ENCODE measurements around the gene BICC1.

Gene BICC1

DNA sequence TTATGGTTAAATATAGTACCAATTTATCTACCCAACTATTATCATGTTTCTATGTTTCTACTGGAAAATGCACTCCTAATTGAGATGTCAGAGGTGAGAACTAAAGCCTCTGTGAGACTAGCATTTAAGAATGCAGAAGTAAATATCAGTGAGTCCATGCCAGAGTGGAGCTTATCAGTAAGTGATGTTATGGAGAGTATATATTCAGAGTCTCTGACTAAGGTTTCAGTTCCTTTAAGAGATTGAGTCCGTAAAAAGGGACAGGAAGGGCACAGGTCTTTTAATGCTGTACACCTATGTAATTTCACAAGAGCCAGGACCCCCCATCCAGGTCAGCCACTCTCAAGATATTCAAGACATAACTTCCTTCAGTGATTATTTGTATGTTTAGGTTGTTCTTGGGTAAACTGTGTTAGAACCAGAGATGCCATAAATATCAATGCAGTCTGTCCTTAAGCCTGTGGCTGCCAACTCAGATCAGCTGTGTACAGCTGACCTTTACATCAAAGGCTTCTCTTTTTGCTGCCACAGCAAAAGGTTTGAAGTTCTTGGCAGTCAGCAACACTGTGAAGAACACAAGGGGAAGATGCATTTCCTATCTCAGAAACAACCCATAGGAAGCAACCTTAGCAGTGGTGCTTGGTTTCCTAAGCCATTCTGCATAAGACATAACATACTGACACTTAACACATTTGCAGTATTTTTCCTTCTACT is 244.8 kb downstream of the BICC1 start:
- TF ChIP-seq, protein P1, sequence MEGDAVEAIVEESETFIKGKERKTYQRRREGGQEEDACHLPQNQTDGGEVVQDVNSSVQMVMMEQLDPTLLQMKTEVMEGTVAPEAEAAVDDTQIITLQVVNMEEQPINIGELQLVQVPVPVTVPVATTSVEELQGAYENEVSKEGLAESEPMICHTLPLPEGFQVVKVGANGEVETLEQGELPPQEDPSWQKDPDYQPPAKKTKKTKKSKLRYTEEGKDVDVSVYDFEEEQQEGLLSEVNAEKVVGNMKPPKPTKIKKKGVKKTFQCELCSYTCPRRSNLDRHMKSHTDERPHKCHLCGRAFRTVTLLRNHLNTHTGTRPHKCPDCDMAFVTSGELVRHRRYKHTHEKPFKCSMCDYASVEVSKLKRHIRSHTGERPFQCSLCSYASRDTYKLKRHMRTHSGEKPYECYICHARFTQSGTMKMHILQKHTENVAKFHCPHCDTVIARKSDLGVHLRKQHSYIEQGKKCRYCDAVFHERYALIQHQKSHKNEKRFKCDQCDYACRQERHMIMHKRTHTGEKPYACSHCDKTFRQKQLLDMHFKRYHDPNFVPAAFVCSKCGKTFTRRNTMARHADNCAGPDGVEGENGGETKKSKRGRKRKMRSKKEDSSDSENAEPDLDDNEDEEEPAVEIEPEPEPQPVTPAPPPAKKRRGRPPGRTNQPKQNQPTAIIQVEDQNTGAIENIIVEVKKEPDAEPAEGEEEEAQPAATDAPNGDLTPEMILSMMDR (IDR thresholded peaks at IDR 0.05; ENCODE audit: low read depth, low read length): no peak
- no peak overlapping the region for H3K4me3 ChIP-seq (ENCODE audit: low read depth, low read length)
- in situ Hi-C loops (cut with HindIII; ENCODE audit: low sequenced_read_pairs): no loop called here
- DNase-seq (ENCODE audit: low read depth, low spot score): no peak

DNA sequence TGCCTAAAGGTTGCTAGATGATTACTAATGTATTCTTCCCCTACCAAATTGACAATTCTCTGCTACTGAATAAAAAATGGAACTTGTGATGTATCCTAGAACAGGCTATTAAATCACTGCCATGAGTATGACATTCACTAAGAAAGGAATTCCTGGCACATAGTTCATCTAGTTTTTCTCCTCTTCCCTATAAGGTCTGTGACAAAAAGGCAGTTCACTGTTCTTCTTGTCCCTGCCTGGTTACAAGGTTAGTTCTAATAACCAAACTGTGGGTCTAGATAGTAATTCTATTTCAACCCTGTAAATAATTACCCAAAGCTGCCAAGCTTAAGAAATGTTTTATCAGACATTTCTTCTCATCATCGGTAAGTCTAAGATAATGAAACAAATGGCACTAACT is 245.6 kb downstream of the BICC1 start:
- no peak for DNase-seq (ENCODE audit: low read depth, low spot score)
- no peak overlapping the region for H3K4me3 ChIP-seq (ENCODE audit: low read depth, low read length)
- TF ChIP-seq, protein P1 (IDR thresholded peaks at IDR 0.05; ENCODE audit: low read depth, low read length): no peak
- in situ Hi-C loops (cut with HindIII; ENCODE audit: low sequenced_read_pairs): no loop called here

DNA sequence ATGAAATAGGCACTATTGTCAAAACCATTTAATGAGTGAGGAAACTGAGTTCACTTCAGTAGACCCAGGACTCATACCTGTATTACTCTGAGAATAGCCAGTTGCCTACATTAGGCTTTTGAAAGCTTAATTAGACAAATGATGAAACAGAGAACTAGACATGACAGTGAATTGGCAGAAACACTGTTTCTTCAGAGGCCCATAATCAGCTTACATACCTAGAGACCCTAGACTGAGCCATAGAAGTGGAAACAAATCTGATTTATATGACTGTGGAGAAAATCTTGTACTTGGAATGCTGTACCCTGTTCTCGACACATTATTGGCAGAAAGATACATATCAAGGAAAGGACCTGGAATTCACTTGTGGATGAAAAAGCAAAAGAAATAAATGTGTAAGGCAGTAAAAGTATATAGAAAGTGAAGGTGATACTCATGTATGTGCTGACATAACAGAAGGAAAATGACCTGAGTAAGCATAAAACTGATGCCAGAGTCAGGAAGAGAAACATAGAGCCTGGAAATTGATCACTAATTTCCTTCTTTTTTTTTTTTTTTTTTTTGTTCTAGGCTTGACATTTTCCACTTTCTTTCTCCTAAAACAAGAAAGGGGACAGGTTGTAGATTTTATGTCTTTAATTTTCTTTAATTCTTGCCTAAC is 251.5 kb downstream of the BICC1 start:
- TF ChIP-seq, protein P1 (IDR thresholded peaks at IDR 0.05; ENCODE audit: low read depth, low read length): no peak
- H3K4me3 ChIP-seq (ENCODE audit: low read depth, low read length): no peak overlapping the region
- in situ Hi-C loops (cut with HindIII; ENCODE audit: low sequenced_read_pairs): no loop called here
- no peak for DNase-seq (ENCODE audit: low read depth, low spot score)

DNA sequence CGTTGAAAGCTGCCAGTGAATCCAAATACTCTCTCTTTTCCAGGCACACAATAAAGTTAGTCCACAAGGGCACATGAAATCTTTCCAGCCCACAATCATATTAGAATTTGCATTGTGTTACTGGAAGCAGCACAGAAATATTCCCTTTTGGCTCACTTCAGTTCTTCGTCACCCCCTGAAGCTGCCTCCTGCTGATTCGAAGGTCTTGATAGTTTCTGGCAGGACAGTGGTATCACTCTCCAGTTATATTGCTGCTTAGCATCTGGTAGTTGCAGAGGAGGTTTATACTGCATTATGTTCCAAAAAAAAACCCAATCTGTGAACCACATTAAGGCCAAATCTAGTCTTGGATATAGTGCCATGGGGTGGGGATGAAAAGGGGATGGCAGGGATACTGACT is 253.2 kb downstream of the BICC1 start:
- no peak overlapping the region for H3K4me3 ChIP-seq (ENCODE audit: low read depth, low read length)
- in situ Hi-C loops (cut with HindIII; ENCODE audit: low sequenced_read_pairs): no loop called here
- TF ChIP-seq, protein P1 (IDR thresholded peaks at IDR 0.05; ENCODE audit: low read depth, low read length): no peak
- no peak for DNase-seq (ENCODE audit: low read depth, low spot score)

DNA sequence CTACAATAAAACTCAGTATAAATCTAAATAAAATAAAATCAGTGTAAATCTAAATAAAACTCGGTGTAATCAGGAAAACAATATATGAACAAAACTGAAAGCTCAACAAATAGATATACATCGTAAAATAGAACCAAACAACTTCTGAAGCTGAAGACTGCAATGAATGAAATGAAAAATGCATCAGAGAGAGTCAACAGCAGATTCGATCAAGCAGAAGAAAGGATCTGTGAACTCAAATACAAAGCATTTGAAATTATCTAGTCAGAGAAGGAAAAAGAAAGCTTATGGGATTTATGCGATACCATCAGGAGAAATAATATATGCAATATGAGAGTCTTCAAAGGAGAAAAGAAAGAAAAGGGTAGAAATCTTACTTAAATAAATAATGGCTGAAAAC is 255.0 kb downstream of the BICC1 start:
- DNase-seq (ENCODE audit: low read depth, low spot score): no peak
- H3K4me3 ChIP-seq (ENCODE audit: low read depth, low read length): no peak overlapping the region
- TF ChIP-seq, protein P1 (IDR thresholded peaks at IDR 0.05; ENCODE audit: low read depth, low read length): no peak
- in situ Hi-C loops (cut with HindIII; ENCODE audit: low sequenced_read_pairs): no loop called here

DNA sequence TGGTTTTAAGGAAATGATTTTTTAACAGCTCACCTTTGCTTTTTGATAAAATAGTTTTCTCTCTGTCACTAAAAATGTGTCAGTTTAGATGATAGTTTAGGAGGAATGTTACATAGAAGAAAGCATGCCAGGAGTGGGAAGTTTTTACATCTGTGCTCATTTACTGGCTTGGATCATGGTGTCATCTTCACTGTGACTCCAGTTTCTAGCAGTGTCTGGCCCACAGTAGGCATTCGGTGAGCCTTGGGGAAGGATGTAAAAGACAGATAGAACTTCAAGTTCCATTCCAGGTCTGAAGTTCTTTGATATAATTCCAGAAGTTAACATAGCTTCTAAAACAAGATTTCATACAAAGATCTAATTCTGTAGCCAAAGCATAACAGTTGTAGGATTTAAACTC is 259.2 kb downstream of the BICC1 start:
- no peak overlapping the region for H3K4me3 ChIP-seq (ENCODE audit: low read depth, low read length)
- TF ChIP-seq, protein P1 (IDR thresholded peaks at IDR 0.05; ENCODE audit: low read depth, low read length): no peak
- in situ Hi-C loops (cut with HindIII; ENCODE audit: low sequenced_read_pairs): no loop called here
- no peak for DNase-seq (ENCODE audit: low read depth, low spot score)

Data from astrocyte of the spinal cord (primary cell).